ENCODE data around the gene DDX60.
"Not testable (repeated sequence)": the region's sequence is repeated elsewhere in the genome, so short reads cannot be mapped to it uniquely, and the experiment has no call there.

Gene DDX60

GRCh38 chr4:168318266-168318895 is at the start of gene DDX60:
Gene DDX60, minus strand, starts transcription at chr4:168318752. Its CDS starts 7,493 bp downstream, at chr4:168311259.
- peak; percentile 68 for DNase-seq (ENCODE audit: low read depth)

DNA sequence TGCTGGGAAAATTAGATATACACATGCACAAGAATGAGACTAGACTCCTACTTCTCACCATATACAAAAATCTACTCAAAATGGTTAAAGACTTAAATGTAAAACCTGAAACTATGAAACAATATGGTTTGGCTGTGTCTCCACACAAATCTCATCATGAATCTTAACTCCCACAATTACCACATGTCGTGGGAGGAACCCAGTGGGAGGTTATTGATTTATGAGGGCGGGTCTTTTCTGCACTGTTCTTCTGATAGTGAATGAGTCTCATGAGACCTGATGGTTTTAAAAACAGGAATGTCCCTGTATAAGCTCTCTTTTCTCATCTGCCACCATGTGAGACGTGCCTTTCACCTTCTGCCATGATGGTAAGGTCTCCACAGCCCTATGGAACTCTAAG is 48.5 kb upstream of the DDX60 start:
- DNase-seq (ENCODE audit: low read depth), result no peak

GRCh38 chr4:168362025-168362401 is 43.5 kb upstream of the DDX60 start:
- DNase-seq (ENCODE audit: low read depth), result no peak

DNA sequence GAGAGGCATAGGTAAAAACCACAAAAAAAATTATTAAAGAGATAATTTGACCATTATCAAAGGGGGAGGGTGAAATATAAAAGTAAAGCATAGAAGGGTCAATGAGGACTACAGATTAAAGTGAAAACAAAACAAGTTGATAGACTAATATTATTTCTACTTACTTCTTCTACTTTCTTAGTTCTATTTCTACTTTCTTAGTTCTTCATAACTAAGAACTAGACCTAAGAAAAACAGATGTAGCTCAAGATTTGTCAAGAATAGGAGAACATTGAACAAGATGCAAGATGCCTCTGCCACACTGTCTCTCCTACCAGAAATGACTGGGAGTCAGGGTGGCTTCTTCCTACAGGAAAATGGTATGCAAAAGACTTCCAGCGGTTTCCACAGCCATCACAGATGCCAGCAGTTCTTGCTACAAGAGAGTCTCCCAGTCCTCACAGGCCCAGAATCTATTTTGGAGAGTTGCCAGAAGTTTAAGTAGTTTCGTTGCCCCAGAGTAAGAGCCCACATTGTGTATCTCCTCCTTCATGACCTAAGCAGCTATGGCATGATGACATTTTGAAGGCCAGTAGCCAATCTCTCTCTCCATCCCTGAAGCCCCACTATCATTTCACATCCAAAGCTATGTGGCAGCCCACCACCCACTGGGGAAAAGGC is 42.9 kb upstream of the DDX60 start:
- no peak for DNase-seq (ENCODE audit: low read depth)

GRCh38 chr4:168360271-168360670 is 41.7 kb upstream of the DDX60 start:
- no peak for DNase-seq (ENCODE audit: low read depth)

- no peak for DNase-seq (ENCODE audit: low read depth)
These were observed 39.4 kb upstream of the DDX60 start for GRCh38 chr4:168357941-168358340.

DNA sequence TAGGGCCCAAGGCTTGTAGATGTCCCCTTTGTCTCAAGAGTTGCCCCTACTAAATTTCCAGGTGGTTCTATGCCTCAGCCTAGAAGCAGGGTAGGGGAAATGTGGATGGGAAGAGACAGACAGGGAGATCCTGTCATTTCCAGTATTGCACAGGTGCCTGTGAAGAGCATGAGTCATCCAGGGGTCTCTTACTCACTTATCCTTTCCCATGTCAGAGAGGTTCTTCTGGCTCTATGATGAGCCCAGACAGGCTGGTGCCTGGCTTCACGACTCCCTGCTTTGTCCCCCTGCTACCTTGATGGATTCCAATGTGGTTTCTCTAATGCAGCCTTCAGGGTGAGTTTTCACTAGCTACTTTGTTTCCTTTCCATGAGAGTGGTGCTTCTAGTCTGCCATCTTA is 35.2 kb upstream of the DDX60 start:
- DNase-seq (ENCODE audit: low read depth), result no peak

GRCh38 chr4:168337550-168337940 is 19.0 kb upstream of the DDX60 start:
- no peak for DNase-seq (ENCODE audit: low read depth)

- DNase-seq (ENCODE audit: low read depth), result no peak
These were observed 18.4 kb upstream of the DDX60 start for GRCh38 chr4:168336837-168337549.

DNA sequence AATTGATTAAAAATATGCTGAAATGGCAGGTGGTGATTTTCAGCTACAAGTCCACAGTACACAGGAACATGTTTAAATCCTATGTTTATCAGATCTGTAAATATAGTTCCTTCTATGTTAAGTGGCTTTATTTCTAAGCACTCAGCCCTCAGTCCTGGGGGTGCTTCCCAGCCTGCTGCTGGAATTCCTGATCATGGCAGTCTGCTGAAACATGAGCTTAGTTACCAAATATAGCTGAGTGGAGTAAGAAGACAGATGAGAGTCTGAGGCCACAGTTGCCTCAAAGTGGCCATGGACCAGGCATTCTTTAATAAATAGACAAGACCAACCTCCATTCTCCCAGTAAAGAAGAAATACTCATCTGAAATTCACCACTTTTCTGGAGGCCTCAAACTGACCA is 17.1 kb upstream of the DDX60 start:
- DNase-seq (ENCODE audit: low read depth), result no peak

- DNase-seq (ENCODE audit: low read depth), result no peak
These were observed 15.5 kb upstream of the DDX60 start for GRCh38 chr4:168334053-168334452.

DNA sequence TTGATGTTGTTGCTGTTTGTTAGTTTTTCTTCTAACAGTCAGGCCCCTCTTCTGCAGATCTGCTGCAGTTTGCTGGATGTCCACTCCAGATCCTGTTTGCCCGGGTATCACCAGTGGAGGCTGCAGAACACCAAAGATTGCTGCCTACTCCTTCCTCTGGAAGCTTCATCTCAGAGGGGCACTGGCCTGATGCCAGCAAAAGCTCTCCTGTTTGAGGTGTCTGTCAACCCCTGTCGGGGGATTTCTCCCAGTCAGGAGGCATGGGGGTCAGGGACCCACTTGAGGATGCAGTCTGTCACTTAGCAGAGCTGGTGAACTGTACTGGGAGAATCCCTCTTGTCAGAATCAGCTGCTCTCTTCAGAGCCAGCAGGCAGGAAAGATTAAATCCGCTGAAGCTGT is 12.0 kb upstream of the DDX60 start:
- DNase-seq (ENCODE audit: low read depth), result not testable (repeated sequence)

GRCh38 chr4:168325591-168325990 is 7.0 kb upstream of the DDX60 start:
- no peak for DNase-seq (ENCODE audit: low read depth)

DNA sequence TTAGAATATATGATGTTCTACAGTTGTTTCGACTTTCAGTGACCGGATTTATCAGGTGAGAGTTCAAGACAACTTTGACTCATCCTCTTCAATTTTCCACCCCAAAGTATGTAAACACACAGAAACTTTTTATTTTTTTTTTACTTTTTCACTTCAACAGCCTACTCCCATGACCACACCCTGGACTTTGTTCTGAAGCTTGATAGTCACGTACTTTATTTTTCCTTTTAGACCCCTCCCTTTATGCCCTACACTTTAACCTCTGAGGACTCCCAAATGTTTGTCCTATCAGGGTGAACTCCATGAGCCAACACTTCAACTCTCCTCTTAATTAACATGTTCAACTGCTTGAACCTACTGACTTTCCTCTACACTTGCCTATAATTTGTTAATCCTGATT is 2.5 kb upstream of the DDX60 start:
- DNase-seq (ENCODE audit: low read depth), result no peak

GRCh38 chr4:168319486-168320019 is 1.0 kb upstream of the DDX60 start:
- DNase-seq (ENCODE audit: low read depth), result no peak

DNA sequence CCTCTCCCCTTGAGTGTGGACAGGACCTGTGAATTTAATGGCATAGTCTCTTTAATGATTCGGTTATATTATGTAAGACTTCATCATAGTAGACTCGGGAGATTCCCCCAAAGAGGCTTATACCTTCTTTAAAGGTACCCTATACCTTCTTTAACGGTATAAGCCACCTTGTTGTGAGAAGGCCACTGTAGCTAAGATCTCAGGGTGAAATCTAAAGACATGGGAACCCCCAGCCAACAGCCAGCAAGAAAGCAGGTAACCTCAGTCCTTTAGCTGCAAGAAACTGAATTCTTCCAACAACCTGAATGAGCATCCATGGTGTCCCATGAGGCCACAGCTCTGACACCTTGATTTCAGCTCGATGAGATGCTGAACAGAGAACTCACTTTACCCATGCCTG is 931 bp downstream of the DDX60 start:
- no peak for DNase-seq (ENCODE audit: low read depth)

DNA sequence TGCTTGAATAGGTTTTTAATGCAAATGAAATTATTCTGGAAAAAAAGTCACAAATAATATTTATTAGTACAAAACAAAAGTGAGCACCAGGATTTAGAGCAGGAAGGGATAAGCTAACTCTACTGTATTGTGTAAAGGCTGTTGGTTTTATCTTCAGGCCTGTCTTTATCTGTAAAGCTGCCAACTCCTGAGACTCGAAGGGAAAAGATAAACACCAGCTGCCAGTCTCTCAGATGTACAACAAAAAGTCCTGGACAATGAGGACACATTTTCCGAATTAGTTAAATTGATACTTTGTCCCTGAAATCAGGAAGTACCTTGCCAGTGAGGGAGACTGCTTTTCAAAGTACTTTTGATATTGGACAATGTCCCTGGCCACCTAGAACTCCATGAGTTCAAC is 8.8 kb downstream of the DDX60 start:
- DNase-seq (ENCODE audit: low read depth), result no peak

GRCh38 chr4:168308912-168309311 is 9.6 kb downstream of the DDX60 start:
- DNase-seq (ENCODE audit: low read depth), result no peak

DNA sequence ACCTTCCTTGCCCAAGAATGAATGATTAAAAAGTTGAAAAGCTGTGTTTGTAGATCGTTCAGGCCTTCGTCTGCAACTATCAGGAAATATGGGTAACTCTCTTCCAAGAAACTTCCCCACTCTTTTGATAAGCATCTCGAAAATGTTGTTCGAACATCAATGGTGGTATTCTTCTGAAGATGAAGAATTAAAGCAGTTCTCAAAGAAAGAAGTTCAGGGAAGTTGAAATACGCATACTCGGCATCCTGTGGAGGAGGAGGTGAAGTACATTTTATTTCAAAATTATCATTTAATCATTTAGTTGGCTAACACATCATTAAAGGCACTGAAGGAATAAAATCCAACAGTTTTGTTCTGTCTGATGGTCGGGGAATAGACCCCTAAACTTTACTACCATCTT is 12.1 kb downstream of the DDX60 start:
- no peak for DNase-seq (ENCODE audit: low read depth)

DNA sequence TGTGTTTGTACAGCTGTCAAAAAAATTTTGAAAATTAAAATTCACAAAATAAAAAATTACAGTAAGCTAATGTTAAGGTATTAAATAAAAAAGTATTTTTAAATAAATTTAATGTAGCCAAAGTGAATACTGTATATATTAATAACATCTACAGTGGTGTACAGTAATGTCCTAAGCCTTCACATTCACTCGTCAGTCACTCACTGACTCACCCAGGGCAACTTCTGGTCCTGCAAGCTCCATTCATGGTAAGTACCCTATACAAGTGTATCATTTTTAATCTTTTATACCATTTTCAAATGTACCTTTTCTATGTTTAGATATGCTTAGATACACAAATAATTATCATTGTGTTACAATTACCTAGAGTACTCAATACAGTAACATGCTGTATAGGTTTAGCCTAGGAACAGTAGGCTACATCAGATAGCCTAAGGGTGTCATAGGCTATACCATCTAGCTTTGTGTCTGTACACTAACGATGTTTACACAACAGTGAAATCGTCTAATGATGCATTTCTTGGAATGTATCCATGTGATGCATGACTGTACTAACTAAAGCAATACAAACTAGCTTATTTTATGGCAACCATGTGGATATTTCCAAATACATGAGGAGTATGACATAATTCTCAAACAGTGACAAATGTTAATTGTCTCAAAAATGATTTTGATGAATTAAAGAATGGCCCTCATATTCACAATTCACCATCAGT is 13.7 kb downstream of the DDX60 start:
- no peak for DNase-seq (ENCODE audit: low read depth)

GRCh38 chr4:168303430-168303829 is 15.1 kb downstream of the DDX60 start:
- DNase-seq (ENCODE audit: low read depth), result not testable (repeated sequence)

DNA sequence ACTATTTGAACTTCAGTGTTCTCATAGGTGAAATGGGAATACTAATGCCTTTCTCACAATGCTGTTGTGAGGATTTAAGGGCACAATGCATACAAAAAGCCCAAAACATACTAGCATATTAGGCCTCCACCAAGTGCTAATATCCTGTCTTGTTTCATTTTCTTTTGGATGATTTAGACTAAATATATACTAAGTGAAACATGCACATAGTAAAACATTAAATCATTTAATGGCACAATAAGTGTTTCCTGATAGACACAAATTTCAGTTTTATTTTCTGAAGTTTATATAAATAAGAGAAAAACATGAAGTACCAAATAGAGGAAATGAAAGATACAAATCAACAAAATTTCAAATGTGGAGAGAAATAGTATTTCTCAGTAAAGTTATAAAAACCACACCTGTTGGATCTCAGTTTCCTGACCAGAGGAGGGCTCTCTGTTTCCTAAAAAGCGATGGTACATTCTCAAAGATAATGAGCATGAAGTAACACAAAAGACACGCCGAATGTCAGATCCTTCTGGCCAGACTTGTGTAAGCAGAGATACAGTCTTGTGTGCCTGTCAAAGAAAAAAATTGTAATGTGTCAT is 25.1 kb downstream of the DDX60 start:
- no peak for DNase-seq (ENCODE audit: low read depth)

Measured in stimulated activated CD8-positive, alpha-beta memory T cell treated with anti-CD3 and anti-CD28 coated beads, Interleukin-12 subunit alpha, Interleukin-12 subunit beta, amount 100 ng/mL, for 4 hours (primary cell).